Measurements from ENCODE around the gene AFF3.

The AFF3 gene

DNA sequence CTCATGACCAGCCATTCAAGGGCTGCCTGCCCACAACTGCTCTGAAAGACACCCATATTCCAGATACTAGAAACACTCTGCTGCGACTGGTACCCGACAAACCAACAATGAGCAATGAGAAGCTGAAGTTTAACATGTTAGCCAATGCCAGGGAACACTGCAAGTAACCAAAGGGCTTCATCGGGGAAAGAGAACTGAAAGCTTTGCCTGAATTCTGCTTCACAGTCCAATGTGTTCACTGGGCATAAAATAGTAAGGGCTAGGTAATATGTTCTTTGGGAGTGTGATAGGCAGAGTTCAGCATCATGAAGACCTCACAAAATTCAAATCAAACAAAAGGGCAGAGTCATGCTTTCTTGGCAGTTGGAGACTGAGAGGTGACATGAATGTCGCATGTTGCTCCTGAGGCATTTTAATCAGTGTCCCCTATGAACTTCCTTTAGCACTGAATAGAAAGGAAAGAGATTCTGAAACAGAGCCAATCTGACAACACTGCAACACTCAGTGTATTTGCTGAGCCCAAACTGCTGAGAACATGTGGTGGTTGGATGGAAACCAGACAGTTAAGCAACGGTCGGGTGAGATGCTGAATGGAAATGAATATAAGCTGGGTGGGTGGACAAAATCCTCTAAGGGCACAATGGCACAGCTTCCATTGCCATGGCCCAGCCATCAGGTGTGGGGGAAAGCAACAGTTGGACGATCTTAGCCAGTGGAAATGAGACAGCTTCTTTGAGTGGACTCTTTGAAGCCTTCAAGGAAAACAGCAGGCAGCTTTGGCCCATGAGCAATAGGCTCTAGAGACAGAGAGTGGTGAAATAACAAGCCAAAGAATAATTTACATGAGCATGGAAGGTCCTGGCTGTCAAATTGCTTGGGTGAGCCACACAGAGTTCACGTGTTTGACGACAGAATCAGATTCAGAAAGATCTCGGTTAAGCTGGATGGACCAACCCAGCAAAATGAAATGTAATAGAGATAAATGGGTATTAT lies 277.5 kb downstream of the AFF3 start:
- H3K27ac ChIP-seq = no peak overlapping the region
- ChIA-PET POLR2A (ENCODE audit: low non-redundant PET) (no interaction called here), CTCF (no interaction called here)
- TF ChIP-seq, protein P1, sequence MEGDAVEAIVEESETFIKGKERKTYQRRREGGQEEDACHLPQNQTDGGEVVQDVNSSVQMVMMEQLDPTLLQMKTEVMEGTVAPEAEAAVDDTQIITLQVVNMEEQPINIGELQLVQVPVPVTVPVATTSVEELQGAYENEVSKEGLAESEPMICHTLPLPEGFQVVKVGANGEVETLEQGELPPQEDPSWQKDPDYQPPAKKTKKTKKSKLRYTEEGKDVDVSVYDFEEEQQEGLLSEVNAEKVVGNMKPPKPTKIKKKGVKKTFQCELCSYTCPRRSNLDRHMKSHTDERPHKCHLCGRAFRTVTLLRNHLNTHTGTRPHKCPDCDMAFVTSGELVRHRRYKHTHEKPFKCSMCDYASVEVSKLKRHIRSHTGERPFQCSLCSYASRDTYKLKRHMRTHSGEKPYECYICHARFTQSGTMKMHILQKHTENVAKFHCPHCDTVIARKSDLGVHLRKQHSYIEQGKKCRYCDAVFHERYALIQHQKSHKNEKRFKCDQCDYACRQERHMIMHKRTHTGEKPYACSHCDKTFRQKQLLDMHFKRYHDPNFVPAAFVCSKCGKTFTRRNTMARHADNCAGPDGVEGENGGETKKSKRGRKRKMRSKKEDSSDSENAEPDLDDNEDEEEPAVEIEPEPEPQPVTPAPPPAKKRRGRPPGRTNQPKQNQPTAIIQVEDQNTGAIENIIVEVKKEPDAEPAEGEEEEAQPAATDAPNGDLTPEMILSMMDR (conservative IDR thresholded peaks at IDR 0.05; ENCODE audit: low read depth) = no peak
- DNase-seq (ENCODE audit: low spot score) = no peak

DNA sequence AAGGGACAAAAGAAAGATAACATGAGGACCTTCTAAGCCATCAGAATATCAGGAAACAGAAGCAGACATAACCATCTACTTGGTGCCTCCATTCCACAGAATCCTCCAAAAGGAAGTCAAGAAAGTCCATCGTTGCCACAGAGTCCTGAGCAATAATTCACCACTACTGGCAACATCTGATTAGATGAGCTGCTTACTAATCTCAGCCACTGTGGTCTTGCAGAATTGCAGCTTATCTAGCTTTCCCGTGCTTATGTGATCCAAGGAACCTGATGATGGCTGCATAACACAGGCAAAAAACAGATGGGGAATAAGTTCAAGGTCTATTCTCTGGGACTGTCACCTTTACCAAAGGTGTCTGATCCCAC lies 278.5 kb downstream of the AFF3 start:
- POLR2A ChIA-PET (ENCODE audit: low non-redundant PET) = no interaction called here
- H3K27ac ChIP-seq = no peak overlapping the region
- DNase-seq (ENCODE audit: low spot score) = no peak
- TF ChIP-seq, protein P1 (conservative IDR thresholded peaks at IDR 0.05; ENCODE audit: low read depth) = no peak
- CTCF ChIA-PET = no interaction called here

DNA sequence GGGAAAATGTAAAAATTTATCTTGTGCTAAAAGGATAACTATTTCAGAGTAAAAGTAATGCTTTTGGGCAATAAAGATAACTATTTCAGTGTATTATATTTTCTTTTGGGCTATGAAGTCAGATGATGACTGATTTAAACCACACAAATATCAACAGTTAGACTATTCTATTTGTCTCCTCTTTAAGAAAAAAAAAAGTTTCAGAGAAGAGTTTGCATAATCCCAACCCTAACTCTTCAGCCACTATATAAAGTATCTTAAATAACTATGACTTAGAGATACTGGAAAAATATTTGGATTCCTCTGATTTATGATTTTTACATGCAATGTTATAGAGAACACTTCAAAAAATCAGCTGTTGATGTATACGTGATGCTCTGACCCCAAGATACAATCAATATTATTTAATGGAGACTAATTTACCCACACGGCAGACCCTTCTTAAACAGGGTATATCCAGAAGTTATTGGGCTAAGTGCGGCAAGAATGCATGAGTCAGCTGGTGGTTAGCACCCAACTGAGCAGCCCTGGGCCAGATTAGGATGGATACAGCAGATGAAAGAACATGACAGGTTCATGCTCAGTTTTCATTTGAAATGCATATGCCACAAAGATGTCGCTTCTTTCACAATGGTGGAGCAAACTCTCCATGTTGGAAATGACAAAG lies 279.0 kb downstream of the AFF3 start:
- no peak overlapping the region for H3K27ac ChIP-seq
- ChIA-PET CTCF (no interaction called here), POLR2A (ENCODE audit: low non-redundant PET) (no interaction called here)
- DNase-seq (ENCODE audit: low spot score) = no peak
- TF ChIP-seq, protein P1 (conservative IDR thresholded peaks at IDR 0.05; ENCODE audit: low read depth) = no peak

DNA sequence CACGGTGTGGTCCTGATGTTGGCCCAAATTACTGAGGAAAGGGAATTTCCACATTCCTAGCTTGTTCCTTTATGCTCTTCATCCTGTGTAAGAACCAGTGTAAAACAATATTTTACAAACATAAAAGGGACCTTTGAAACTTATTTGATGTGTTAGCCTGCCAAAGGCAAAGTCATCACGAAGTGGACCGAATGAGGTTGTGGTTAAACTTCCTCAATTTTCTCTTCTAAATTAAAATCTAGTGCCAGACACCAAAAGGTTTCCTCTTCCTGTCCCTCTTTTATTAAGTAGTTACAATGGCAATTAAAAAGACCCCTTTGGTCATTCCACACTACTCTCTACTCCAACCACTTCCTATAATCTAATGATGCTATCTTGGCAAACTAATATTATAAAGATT lies 279.8 kb downstream of the AFF3 start:
- CTCF ChIA-PET = no interaction called here
- no peak overlapping the region for H3K27ac ChIP-seq
- TF ChIP-seq, protein P1 (conservative IDR thresholded peaks at IDR 0.05; ENCODE audit: low read depth) = no peak
- POLR2A ChIA-PET (ENCODE audit: low non-redundant PET) = no interaction called here
- DNase-seq (ENCODE audit: low spot score) = no peak

DNA sequence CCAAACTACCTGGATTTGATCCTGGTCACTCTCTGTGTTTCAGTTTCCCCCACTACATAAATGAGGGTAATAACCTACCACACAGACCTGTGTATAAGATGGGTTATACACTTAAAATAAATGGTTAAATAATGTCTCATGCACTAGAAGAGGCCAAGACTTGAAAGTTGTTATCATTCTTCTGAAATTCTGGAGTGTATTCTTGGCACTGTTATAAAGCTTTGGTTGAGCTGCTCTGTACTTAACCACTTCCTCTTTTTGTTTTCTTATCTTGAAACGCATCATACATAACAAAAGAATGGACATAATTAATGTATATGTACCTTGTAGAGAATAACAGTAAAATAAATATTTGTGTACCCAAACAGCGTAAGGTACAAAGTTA lies 281.0 kb downstream of the AFF3 start:
- no peak overlapping the region for H3K27ac ChIP-seq
- TF ChIP-seq, protein P1 (conservative IDR thresholded peaks at IDR 0.05; ENCODE audit: low read depth) = no peak
- DNase-seq (ENCODE audit: low spot score) = no peak
- ChIA-PET CTCF (no interaction called here), POLR2A (ENCODE audit: low non-redundant PET) (no interaction called here)

DNA sequence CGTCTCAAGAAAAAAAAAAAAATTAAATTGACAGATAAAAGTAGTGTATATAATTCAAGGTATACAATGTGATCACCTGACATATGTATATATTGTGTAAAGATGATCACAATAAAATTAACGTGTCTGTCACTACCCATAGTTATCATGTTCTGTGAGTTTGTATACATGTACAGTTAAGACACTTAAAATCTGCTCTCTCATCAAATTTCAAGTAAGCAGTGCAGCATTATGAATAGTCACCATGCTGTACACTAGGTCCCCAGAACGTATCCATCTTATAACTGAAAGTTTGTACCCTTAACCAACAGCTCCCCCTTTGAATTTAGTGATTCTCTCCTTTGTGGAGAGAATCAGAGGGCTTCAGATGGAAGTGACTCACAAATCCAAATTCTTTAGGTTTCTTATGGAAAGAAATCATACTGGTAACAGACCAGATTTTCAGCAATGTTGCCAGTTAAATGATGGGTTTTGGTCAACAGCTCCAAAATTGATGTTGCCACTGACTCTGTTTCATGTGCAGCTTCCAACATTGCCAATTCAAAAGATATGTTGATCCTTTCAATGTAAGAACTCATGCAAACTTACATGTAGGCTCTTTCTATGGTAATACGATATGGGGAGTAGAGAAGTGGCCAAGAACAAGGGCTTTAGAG lies 281.5 kb downstream of the AFF3 start:
- ChIA-PET POLR2A (ENCODE audit: low non-redundant PET) (no interaction called here), CTCF (no interaction called here)
- no peak overlapping the region for H3K27ac ChIP-seq
- DNase-seq (ENCODE audit: low spot score) = no peak
- TF ChIP-seq, protein P1 (conservative IDR thresholded peaks at IDR 0.05; ENCODE audit: low read depth) = no peak
